ENCODE data around the gene TRIM15. TPM values are rescaled to one million over a fixed set of nuclear protein-coding genes. Genes with fewer than 3 reads are reported as not detected.
"Not testable (repeated sequence)": the region's sequence is repeated elsewhere in the genome, so short reads cannot be mapped to it uniquely, and the experiment has no call there.

The TRIM15 gene
- not detected for total RNA-seq

GRCh38 chr6:30163090-30163917 lies at the start of gene TRIM15:
TSS of gene TRIM15 (plus strand) at chr6:30163546. CDS start at chr6:30163685, 139 bp downstream.
- peak; percentile 63 for ATAC-seq
- DNase-seq: peak; percentile 57

GRCh38 chr6:30113841-30114240 lies 49.5 kb upstream of the TRIM15 start:
- DNase-seq (no peak), ATAC-seq (no peak)
- CTCF ChIA-PET: no interaction called here
- Mint-ChIP-seq H3K27me3 (peaks cover 63% of the 10 kb centered on the region), H3K4me3 (no peak overlapping the region), H3K9me3 (ENCODE audit: low read depth) (no peaks in the 10 kb centered on the region), H3K4me1 (peaks cover 7% of the 10 kb centered on the region), H3K36me3 (no peaks in the 10 kb centered on the region), H3K27ac (no peak overlapping the region)

More at GRCh38 chr6:30163090-30163917, at the start of gene TRIM15:
- Mint-ChIP-seq H3K4me1 (peaks cover 35% of the 10 kb centered on the region), H3K27me3 (peaks cover 33% of the 10 kb centered on the region), H3K4me3 (no peak within 1 kb of the TSS), H3K9me3 (ENCODE audit: low read depth) (no peaks in the 10 kb centered on the region), H3K27ac (no peak within 1 kb of the TSS), H3K36me3 (no peaks in the 10 kb centered on the region)
- CTCF ChIA-PET: interaction anchor here (1.3 kb wide), 1 partner anchor 32 kb away, joined by 4 read pairs; no protein-coding TSS in a partner anchor

GRCh38 chr6:30116724-30117123 lies 46.6 kb upstream of the TRIM15 start:
- Mint-ChIP-seq H3K36me3 (no peaks in the 10 kb centered on the region), H3K27me3 (peaks cover 49% of the 10 kb centered on the region), H3K27ac (no peak overlapping the region), H3K9me3 (ENCODE audit: low read depth) (no peaks in the 10 kb centered on the region), H3K4me1 (peaks cover 7% of the 10 kb centered on the region), H3K4me3 (no peak overlapping the region)
- CTCF ChIA-PET: interaction anchor here (0.7 to 1.4 kb wide), 5 partner anchors 9 to 419 kb away, joined by 3 to 4 read pairs (median 3); no protein-coding TSS in a partner anchor
- no peak for DNase-seq
- no peak for ATAC-seq

GRCh38 chr6:30118691-30119090 lies 44.7 kb upstream of the TRIM15 start:
- H3K27ac Mint-ChIP-seq; ATAC-seq; H3K9me3 Mint-ChIP-seq (ENCODE audit: low read depth); H3K4me1 Mint-ChIP-seq; H3K36me3 Mint-ChIP-seq; H3K4me3 Mint-ChIP-seq; DNase-seq: not testable (repeated sequence)
- H3K27me3 Mint-ChIP-seq: peaks cover 41% of the 10 kb centered on the region
- CTCF ChIA-PET: interaction anchor here (0.6 to 2.4 kb wide), 3 partner anchors 12 to 15 kb away, joined by 3 to 13 read pairs (median 6); no protein-coding TSS in a partner anchor

GRCh38 chr6:30121446-30122366 lies 41.6 kb upstream of the TRIM15 start:
- Mint-ChIP-seq H3K27ac (no peak overlapping the region), H3K27me3 (peaks cover 45% of the 10 kb centered on the region), H3K9me3 (ENCODE audit: low read depth) (no peaks in the 10 kb centered on the region), H3K4me3 (no peak overlapping the region), H3K4me1 (no peaks in the 10 kb centered on the region), H3K36me3 (no peaks in the 10 kb centered on the region)
- DNase-seq (no peak), ATAC-seq (no peak)
- CTCF ChIA-PET: interaction anchor here (1.5 to 1.8 kb wide), 2 partner anchors 10 to 19 kb away, joined by 7 to 11 read pairs; no protein-coding TSS in a partner anchor

- CTCF ChIA-PET: interaction anchor here (1.5 to 1.8 kb wide), 2 partner anchors 9 to 20 kb away, joined by 7 to 11 read pairs; no protein-coding TSS in a partner anchor
- Mint-ChIP-seq H3K36me3 (no peaks in the 10 kb centered on the region), H3K27me3 (peaks cover 52% of the 10 kb centered on the region), H3K4me1 (no peaks in the 10 kb centered on the region), H3K27ac (no peak overlapping the region), H3K4me3 (no peak overlapping the region), H3K9me3 (ENCODE audit: low read depth) (no peaks in the 10 kb centered on the region)
- no peak for ATAC-seq
- DNase-seq: no peak
Measured at GRCh38 chr6:30122515-30122914, 40.8 kb upstream of the TRIM15 start.

GRCh38 chr6:30127238-30128093 lies 35.9 kb upstream of the TRIM15 start:
- no peak for ATAC-seq

GRCh38 chr6:30129265-30130178 lies 33.8 kb upstream of the TRIM15 start:
- Mint-ChIP-seq H3K36me3 (no peaks in the 10 kb centered on the region), H3K9me3 (ENCODE audit: low read depth) (no peaks in the 10 kb centered on the region), H3K4me3 (no peak overlapping the region), H3K27me3 (peaks cover 88% of the 10 kb centered on the region), H3K4me1 (peaks cover 13% of the 10 kb centered on the region), H3K27ac (no peak overlapping the region)
- DNase-seq: no peak
- ATAC-seq: no peak
- CTCF ChIA-PET: interaction anchor here (0.8 to 9.2 kb wide), 13 partner anchors 13 to 281 kb away, joined by 3 to 234 read pairs (median 10); partner anchors contain the start of gene PPP1R11

More at GRCh38 chr6:30127238-30128093, 35.9 kb upstream of the TRIM15 start:
- Mint-ChIP-seq H3K36me3 (no peaks in the 10 kb centered on the region), H3K4me1 (peaks cover 13% of the 10 kb centered on the region), H3K27ac (no peak overlapping the region), H3K9me3 (ENCODE audit: low read depth) (no peaks in the 10 kb centered on the region), H3K4me3 (no peak overlapping the region), H3K27me3 (peaks cover 81% of the 10 kb centered on the region)
- CTCF ChIA-PET: interaction anchor here (0.8 to 4.9 kb wide), 4 partner anchors 15 to 64 kb away, joined by 3 to 49 read pairs (median 3); no protein-coding TSS in a partner anchor
- no peak for DNase-seq

- no peaks in the 10 kb centered on the region for H3K9me3 Mint-ChIP-seq (ENCODE audit: low read depth)
- peaks cover 88% of the 10 kb centered on the region for H3K27me3 Mint-ChIP-seq
- no peak overlapping the region for H3K27ac Mint-ChIP-seq
- no peaks in the 10 kb centered on the region for H3K36me3 Mint-ChIP-seq
- no peak for DNase-seq
- CTCF ChIA-PET: interaction anchor here (0.8 to 9.2 kb wide), 25 partner anchors 10 to 321 kb away, joined by 3 to 234 read pairs (median 7); partner anchors contain the start of genes PPP1R11, RNF39 and TRIM15
- no peak for ATAC-seq
- peaks cover 13% of the 10 kb centered on the region for H3K4me1 Mint-ChIP-seq
- no peak overlapping the region for H3K4me3 Mint-ChIP-seq
Measured at GRCh38 chr6:30130179-30130679, 33.1 kb upstream of the TRIM15 start.

- DNase-seq (peak; percentile 81), ATAC-seq (peak; percentile 97)
- Mint-ChIP-seq H3K27me3 (peaks cover 84% of the 10 kb centered on the region), H3K4me3 (no peak overlapping the region), H3K36me3 (no peaks in the 10 kb centered on the region), H3K4me1 (peaks cover 19% of the 10 kb centered on the region), H3K9me3 (ENCODE audit: low read depth) (no peaks in the 10 kb centered on the region), H3K27ac (peak overlapping the region; percentile 5)
- CTCF ChIA-PET: interaction anchor here (0.7 to 9.2 kb wide), 37 partner anchors 9 to 320 kb away, joined by 3 to 234 read pairs (median 6); partner anchors contain the start of genes POLR1H, PPP1R11, RNF39 and RPP21
Measured at GRCh38 chr6:30130887-30131862, 32.2 kb upstream of the TRIM15 start.
